Measurements from ENCODE around the gene HDAC6.
"Not testable (repeated sequence)": the region's sequence is repeated elsewhere in the genome, so short reads cannot be mapped to it uniquely, and the experiment has no call there.

Gene HDAC6

GRCh38 chrX:48826876-48827653, 25.2 kb downstream of the HDAC6 start:
- DNase-seq = no peak

- DNase-seq = no peak
Measured at GRCh38 chrX:48827654-48827968, 25.7 kb downstream of the HDAC6 start.

DNA sequence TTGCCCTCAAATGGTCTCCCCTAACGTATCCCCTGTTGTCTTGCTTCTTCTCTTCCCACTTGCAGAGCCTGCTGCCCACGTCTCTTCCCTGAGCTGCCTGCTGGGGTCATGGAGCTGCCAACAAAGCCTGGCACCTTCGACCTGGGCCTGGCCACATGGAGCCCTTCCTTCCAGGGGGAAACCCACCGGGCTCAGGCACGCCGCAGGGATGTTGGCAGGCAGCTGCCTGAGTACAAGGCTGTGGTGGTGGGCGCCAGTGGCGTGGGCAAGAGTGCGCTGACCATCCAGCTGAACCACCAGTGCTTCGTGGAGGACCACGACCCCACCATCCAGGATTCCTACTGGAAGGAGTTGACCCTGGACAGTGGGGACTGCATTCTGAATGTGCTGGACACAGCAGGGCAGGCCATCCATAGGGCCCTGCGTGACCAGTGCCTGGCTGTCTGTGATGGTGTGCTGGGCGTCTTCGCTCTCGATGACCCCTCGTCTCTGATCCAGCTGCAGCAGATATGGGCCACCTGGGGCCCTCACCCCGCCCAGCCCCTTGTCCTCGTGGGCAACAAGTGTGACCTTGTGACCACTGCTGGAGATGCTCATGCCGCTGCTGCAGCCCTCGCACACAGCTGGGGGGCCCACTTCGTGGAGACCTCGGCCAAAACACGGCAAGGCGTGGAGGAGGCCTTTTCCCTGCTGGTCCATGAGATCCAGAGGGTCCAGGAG, 27.3 kb downstream of the HDAC6 start:
- DNase-seq = no peak

DNA sequence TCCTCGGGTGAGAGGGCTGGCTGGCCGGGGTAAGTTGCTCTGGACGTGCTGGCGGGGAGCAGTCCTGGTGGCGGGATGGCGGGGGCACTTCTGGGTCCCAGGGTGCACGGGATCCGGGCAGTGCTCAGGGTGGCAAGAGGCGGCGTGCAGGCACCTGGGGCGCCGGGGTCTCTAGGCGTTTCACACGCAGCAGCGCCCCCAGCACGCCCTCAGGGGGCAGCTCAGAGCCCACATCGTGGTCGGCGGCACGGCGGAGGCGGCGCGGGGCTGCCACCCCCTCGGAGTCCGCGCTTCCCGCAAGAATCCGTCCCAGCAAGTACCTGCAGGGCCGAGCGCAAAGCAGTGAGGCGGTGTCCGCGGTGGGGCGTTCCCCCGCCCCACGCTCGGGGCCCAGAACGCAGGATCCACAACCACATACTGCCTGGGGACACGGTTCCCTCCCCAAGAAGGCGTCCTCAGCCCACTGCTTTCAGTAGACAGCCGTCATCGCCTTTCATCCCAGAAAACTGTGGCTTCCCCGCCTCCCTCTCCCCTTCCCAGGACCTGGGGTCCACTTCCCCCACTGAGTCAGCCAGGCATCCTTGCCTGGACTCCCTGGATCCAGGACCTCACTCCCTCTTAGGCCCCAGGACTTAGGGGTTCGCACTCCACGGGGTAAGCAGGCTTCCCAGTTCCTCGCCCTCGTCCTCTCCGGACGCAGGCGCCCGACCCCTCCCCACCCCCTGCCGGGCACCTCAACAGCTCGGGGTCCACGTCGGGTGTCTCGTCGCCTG, 29.5 kb downstream of the HDAC6 start:
- no peak for DNase-seq

DNA sequence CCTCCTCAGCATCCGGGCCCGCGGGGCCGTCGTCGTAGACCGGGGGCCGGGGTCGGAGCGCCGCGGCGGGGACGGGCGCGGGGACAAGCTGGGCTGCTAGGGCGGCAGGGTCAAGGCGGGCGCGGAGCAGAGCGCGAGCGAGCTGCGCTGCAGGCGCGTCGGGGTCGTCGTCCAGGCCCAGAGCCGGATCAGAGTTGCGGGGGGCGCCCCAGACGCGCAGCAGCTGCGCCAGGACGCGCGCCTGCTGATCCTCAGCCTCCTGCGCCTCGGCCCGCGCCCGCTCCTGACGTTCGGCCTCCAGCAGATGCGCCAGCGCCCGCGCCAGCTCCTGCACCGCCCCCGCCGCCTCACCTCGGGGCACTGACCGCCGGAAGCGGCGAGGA, 30.0 kb downstream of the HDAC6 start:
- DNase-seq = no peak

- DNase-seq = no peak
Measured at GRCh38 chrX:48833542-48834138, 31.8 kb downstream of the HDAC6 start.

DNA sequence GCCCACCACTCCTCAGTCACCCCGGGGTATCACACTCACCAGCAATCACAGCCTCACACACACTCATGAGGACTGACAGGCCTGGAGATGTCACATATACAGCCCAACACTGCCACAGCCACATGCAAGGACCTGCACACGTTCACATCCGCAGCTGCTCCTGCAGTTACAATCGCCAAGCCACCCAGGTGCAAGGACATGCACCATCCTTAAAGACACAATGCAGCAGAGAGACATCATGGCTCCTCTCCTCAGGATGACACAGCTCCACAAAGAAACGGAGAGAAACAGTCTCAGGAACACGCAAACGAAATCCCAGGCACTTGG, 32.5 kb downstream of the HDAC6 start:
- DNase-seq = no peak

GRCh38 chrX:48835524-48836329, 33.9 kb downstream of the HDAC6 start, which contains the start of gene PCSK1N:
TSS of gene PCSK1N (minus strand) at chrX:48835610. CDS start at chrX:48835532, 78 bp downstream.
- DNase-seq = no peak

DNA sequence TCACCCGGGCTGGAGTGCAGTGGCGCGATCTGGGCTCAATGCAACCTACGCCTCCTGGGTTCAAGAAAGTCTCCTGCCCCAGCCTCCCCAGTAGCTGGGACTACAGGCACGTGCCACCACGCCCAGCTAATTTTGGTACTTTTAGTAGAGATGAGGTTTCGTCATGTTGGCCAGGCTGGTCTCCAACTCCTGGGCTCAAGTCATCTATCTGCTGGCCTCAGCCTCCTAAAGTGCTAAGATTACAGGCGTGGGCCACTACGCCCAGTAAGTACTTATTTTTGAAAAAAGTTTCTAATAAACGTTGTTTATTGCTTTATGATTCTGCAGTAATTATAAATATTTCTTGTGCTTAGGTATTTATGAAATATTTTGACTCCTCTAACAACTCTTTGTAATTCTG, 37.8 kb downstream of the HDAC6 start:
- no peak for DNase-seq

DNA sequence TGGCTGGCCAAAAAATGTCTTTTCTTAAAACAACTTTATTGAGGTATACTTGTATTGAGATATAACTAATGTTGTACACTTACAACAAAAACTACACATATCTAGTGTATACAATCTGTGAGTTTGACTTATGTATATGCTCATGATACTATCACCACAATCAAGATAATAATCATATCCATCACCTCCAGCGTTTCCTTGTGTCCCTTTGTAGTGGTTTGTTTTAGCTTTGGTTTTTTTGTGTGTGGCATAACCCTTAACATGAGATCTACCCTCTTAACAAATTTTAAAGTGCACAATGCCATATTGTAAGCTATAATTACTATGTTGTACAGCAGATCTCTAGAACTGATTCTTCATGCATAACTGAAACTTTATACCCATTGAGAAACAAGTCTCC, 47.0 kb downstream of the HDAC6 start:
- no peak for DNase-seq

DNA sequence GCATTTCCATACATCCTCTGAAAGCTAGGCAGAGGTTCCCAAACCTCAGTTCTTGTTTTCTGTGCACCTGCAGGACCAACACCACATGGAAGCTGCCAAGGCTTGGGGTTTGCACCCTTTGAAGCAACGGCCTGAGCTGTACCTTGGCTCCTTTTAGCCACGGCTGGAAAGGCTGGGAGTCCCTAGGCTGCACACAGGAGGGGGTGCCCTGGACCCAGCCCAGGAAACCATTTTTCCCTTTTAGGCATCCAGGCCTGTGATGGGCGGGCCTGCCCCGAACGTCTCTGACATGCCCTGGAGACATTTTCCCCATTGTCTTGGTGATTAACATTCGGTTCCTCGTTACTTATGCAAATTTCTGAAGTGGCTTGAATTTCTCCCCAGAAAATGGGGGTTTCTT, 51.0 kb downstream of the HDAC6 start:
- no peak for DNase-seq

- not testable (repeated sequence) for DNase-seq
Measured at GRCh38 chrX:48853494-48853893, 51.6 kb downstream of the HDAC6 start.

- DNase-seq = not testable (repeated sequence)
Measured at GRCh38 chrX:48854121-48854804, 52.4 kb downstream of the HDAC6 start.

GRCh38 chrX:48854898-48855297, 53.0 kb downstream of the HDAC6 start:
- DNase-seq = no peak

DNA sequence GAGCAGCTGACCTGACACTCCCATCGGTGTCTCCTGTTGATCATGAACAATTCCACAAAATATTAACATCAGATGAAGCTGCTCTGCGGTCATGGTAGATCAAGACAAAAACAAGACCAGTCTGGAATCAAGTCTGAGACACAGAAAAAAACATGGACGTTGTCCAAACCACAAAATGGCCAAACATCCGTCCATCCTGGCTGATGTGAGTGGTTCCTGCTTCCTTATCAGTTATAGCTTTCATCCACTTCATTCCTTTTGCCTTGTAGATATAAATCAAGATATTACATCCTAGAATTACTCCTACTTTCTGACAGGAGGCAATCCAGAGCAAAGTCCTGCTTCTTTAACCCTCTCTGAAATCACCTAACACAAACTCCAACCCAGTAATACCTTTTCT, 62.3 kb downstream of the HDAC6 start:
- no peak for DNase-seq

- not testable (repeated sequence) for DNase-seq
Measured at GRCh38 chrX:48872017-48872416, 70.2 kb downstream of the HDAC6 start.
